Gastrocnemius medialis (tissue), 4 donors: ENCODE results near the gene PRDM10.

Source experiments
- POLR2A ChIP-seq, 2 donors: fragments of 450-650 bp; IDR thresholded peaks; one replicate each; pipeline ENCODE4 v1.6.1; 2017; ENCODE audit warnings: antibody characterized with exemption in 2 of 2, mild to moderate bottlenecking in 2 of 2, moderate library complexity in 2 of 2
- TF ChIP-seq, protein P1 (sequence below), 5 experiments: fragments of 450-650 bp in 3 of 5; fragments of 200-600 bp in 2 of 5; sonication (generic) in 2 of 5; IDR thresholded peaks in 4 of 5; conservative IDR thresholded peaks in 1 of 5; 1 replicate in 4 of 5; 2 replicates in 1 of 5; pipeline ENCODE4 v1.5.1; 2016 to 2019; ENCODE audit warnings: antibody characterized with exemption in 5 of 5, mild to moderate bottlenecking in 3 of 5, moderate library complexity in 3 of 5

DNA sequence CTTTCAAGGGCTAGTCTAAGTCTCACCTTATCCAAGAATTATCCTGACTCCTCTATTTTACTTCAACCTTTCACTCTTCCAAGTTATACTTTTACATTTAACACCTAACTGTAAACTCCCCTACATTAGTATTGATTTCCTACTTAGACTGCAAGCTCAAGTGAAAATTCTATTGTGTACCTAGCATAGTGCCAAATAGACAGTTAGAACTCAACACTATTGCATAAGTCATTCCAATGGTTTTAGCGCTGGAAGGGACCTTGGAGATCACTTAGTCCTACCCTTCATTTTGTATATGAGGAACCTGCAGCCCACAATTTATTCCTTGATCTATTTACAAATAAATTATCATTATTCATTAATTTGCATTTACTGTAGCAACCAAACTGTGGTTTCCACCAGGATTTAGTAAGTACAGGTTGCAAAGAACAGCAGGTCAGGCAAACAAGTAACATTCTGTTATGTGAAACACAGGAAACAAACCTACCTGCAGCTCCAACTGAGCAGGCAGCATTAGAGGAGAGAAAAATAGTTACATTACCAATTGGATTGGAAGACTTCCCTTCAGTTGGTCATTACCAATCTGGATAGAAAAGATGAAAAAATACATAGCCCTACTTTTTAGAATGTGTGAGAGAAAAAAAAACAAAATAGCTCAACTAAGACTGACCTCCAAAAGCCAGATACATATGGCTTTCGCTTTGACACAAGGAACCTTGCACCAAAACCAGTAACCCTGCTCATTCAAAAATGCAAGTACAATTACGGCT, 73.5 kb downstream of the PRDM10 start:
- TF ChIP-seq POLR2A (IDR thresholded peaks at IDR 0.05): no peak
- TF ChIP-seq, protein P1, sequence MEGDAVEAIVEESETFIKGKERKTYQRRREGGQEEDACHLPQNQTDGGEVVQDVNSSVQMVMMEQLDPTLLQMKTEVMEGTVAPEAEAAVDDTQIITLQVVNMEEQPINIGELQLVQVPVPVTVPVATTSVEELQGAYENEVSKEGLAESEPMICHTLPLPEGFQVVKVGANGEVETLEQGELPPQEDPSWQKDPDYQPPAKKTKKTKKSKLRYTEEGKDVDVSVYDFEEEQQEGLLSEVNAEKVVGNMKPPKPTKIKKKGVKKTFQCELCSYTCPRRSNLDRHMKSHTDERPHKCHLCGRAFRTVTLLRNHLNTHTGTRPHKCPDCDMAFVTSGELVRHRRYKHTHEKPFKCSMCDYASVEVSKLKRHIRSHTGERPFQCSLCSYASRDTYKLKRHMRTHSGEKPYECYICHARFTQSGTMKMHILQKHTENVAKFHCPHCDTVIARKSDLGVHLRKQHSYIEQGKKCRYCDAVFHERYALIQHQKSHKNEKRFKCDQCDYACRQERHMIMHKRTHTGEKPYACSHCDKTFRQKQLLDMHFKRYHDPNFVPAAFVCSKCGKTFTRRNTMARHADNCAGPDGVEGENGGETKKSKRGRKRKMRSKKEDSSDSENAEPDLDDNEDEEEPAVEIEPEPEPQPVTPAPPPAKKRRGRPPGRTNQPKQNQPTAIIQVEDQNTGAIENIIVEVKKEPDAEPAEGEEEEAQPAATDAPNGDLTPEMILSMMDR (IDR thresholded peaks at IDR 0.05 in 4 of 5, conservative IDR thresholded peaks at IDR 0.05 in 1 of 5): no peak
